Activated CD4-positive, CD25-positive, alpha-beta regulatory T cell treated with anti-CD3 and anti-CD28 coated beads, Interleukin-2, amount 50 U/mL, for 72 hours (primary cell): ENCODE measurements around the gene ARHGAP22.

ENCODE experiments used
- DNase-seq: peaks from one replicate; pipeline ENCODE4 v3.0.0; 2021

The ARHGAP22 gene

DNA sequence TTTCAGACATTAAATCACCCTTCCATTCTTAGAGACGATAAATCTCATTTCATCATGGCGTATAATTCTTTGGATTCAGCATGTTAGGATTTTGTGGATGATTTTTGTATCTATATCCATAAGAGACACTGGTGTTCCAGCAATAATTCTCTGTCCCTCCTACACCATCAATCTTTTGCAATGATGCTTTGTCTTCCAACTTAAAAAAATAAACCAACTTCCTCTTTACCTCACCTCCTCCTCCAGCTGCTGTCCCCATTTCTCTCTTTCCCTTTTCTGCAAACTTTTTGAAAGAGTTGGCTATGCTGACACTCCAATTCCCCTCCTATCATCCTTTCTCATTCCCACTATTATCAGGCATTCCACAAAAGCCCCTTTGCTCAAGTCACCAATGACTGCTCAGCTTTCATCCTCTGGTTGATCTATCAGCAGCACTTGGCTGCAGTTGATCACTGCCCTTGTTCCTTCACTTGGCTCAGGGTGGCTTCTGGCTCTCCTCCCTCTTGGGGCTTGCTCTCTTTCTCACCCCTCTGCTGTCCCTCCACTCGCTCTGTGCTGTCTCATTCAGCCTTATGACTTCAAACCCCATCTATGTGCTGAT lies 130.0 kb downstream of the ARHGAP22 start:
- DNase-seq: no peak

- DNase-seq: no peak
Measured at GRCh38 chr10:48473704-48474103, 131.2 kb downstream of the ARHGAP22 start.

DNA sequence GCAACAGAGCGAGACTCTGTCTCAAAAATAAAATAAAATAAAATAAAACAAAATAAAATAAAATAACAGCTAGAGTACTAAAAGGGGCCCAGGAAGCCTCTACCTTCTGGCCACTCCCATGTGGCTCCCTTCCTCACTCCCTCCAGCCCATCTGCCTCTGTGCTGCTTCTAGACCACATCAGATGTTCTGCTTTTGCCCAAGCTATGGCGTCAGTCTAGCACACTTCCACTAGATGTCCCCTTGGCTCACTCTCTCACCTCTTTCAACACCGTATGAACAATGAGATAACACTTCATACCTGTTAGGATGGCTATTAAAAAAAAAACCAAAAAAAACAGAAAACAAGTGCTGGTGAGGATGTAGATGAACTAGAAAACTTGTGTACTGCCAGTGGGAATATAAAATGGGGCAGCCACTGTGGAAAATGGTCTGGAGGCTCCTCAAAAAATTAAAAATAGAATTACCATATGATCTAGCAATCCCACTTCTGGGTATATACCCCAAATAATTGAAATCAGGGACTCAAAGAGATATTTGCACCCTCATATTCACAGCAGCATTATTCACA lies 132.3 kb downstream of the ARHGAP22 start:
- DNase-seq: no peak

GRCh38 chr10:48470893-48471805 lies 133.7 kb downstream of the ARHGAP22 start:
- peak; percentile 5 for DNase-seq

DNA sequence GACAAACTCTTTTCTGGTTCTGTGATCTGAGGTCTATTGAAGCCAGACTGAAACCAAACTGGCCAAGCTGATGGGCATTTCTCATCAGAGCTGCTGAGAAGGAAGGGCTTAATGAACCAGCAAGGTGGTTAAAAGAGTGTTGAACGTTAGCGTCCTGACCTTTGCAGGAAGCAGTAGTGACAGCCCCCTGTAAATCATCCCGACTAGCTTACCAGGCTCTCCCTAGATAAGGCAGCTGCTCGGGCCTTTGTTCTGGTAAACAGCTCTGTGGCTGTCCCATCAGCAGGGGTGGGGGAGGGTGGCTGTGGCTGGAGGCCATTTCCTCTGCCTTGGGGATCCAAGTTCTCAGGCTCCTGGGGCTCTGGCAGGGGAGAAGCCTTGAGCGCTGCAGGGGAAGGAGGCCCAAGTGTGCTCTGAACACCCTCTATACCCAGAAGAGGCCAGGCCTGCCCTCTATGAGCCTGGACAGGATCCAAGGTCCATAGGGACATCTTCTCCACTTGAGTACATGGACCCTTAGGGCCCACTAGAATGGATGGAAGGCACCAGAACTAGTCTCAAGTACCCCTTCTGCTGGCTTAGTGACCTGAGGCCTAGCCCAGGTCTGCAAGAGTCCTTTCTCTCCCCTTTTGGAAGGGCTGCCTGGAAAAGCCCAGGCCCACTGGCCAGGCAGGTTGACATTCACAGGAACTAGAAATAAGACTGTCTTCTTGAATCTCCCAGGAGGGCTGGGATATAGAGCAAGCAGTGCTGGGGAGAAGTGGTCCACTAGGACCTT lies 134.6 kb downstream of the ARHGAP22 start:
- peak; percentile 18 for DNase-seq

DNA sequence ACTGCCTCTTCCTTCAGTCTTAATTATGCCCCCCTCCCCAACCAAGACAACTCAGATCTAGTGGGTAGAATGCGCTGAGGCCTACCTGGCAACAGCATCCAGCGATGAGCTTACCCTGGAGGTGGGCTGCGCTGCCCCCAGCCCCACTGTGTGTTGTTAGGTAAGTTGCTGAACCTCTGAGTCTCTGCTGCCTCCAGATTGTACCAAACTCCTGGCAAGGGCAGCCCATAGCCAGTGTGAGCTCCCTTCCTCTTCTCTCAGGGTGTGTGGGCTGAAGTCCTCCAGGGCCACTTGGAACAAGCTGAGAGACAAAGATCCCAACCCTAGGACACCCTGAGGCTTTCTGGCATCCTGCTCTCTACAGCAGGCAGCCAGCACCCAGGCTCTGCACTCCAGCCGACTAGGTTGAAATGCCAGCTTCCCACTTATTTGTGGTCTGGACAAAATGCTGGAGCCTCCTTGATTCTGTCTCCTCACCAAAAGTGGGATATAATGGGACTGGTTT lies 135.3 kb downstream of the ARHGAP22 start:
- DNase-seq: no peak

GRCh38 chr10:48468866-48469511 lies 135.9 kb downstream of the ARHGAP22 start:
- peak; percentile 17 for DNase-seq

DNA sequence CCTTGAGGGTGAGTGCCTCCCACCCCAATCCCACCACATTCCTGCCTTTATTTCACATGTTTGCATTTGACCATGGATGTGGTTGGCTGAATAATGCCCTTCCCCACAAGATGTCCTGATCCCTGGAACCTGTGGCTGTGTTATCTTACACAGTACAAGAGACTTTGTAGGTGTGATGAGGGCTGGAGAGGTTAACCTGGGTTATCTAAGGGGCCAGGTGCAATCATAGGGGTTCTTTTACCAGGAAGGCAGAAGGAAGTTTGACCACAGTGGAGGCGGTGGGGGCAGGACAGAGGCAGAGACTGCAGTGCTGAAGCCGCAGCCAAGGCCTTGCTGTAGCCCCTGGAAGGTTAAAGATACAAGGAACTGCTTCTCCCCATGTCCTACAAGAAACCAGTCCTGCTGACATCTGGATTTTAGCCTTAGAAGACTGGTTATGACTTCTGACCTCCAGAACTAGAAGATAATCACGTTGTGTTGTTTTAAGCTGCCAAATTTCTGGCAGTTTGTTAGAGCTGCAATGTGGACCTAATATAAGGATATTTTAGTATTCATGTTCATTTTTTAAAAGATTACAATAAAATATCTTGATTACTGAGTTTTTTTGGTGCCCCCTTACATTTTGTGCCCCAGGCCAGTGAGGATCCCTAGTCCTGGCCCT lies 136.6 kb downstream of the ARHGAP22 start:
- no peak for DNase-seq

DNA sequence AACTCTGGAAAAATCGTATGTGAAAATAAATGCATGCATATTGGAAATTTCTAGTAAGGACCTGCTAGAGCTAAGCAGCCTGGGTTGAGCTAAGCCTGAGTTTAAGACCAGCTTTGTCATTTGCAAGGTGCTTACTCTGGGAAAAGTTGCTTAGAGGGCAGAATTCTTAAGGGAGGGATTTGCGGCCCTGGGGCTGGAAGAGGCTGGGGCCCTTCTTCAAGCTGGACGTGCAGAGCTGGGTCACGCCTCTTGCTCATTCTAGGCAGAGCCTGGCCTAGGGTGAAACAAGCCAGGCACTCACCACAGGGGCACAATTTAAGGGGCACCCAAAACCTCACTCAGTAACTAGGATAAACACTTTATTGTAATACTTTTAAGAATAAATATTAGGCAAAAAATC lies 137.2 kb downstream of the ARHGAP22 start:
- DNase-seq: no peak

DNA sequence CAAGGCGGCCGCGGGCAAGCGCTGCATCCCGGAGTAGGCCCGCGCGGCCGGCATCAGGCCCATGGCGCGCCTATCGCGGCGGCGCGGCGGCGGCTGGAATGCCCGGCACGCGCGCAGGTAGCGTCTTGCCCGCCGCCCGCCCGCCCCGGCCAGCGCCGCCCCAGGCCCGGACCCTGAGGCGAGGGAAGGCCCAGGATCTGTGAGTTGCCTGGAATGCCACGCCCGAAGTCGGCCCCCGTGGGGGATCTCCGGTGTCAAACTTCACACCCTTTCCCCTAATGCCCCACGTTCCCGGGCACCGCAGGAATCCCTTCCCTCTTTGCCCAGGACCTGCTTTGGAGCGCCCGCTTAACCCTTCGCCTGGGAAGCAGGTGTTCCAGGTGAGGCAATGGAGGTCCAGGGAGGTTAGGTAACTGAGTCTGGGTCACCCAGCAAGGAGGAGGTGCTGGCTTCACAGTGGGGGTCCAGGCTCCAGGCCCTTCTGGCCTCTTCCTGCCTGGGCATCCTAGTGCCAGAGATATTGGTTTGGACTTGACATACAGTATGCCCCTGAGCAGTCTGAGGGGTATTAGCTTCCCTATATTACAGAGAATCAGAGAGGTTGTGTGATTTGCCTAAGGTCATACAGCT lies 138.1 kb downstream of the ARHGAP22 start:
- peak; percentile 14 for DNase-seq

DNA sequence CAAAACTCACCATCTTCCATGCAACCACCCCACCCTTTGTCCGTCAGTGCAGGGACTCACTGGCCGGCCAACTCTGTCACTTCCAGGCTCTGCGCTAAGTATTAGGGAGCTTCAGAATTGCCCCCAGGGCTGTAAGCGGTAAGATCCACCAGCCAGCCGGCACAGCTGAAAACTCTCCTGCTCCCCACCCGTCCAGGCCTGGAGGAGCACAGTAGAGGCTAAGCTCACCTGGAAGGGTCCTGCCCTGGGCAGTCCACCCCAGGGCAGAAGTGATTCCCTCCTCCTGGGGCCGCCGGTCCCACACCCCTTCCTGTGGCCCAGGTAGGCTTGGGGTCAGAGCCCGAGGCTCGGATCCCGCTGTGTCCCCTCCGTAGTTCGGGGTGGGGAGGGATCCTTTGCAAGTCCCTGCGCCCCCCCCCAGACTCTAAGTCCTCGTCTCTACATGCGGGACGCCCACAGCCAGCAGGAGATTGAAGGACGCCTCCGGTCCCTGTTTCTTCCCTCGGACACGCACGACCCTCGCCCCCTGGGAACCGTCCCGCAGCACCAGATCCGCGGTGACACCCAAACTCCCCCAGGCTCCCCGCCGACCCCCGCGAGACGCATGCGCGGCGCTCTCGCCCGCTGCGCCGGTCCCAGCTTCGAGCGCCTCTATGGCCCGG lies 138.9 kb downstream of the ARHGAP22 start:
- DNase-seq: peak; percentile 20

DNA sequence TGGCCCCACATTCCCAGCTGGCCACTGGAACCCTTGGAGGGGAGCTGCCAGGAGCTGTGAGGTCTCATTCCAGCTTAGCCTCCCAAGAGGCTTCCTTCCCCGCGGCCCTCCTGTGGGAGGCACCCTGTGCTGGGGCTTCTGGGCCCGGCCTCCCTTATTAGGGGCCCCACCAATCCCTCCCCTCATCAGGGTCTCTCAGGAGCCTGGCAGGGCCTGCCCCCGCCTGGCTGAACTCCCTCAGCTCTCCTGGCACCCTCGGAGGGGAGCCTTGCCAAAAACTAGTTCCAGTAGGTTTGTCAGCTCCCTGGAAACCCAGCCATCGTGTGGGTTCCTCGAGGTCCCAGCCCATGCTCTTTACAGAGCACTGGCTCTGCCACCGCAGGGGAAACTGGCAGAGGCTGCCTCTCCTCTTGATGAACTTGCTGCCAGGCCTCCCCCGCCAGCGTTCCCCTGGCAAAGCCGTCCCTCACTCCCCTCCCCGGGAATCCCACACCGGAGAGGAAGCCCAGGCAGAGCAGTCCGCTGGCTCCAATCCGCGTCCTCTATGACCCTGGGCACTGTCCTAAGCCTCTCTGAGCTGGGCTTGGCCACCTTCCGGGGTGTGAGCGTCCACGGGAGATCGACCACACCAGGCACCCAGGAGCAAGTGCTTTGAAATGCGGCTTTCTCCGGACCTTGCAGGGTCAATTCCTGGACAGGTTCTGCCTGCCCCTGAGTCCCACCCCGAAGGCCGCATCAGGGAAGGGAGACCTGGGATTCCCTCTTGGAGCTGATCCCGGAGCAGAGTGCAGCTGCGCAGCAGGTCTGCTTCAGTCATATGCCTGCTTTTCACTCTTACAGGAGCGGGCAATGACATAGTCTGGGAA lies 139.8 kb downstream of the ARHGAP22 start:
- DNase-seq: peak; percentile 21

GRCh38 chr10:48464121-48464870 lies 140.6 kb downstream of the ARHGAP22 start:
- DNase-seq: peak; percentile 26

DNA sequence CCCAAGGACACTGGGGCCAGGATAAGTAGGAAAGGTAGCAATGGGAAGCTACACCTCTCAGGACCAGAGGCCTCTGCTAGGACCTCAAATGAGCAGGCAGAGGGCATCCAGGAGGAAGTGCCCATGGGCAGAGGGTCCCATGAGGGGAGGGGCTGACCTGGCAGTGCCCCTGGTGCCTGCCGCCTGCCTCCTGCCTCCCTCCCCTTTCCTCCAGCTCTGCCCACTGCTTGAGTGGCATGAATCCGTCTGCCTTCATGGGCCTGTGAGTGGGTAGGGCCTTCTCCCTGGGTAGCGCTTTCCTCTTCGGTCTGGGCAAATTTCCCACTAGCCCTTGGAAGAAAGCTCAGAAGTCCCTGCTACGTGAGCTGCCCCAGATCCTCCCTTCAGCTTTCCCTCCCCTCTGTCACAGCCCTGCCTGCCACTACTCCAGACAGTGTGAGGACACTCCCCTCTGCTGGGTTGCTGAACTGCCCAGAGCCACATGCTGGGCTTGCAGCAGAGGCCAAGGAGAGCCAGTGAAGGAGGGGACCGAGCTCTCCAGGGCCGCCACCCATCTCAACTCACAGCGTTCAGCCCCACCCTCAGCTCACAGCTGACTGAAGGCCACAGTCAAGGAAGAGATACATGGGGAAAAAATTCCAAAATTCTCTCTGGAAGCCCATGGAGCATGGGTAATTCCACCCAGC lies 141.4 kb downstream of the ARHGAP22 start:
- peak; percentile 9 for DNase-seq

GRCh38 chr10:48462482-48463020 lies 142.3 kb downstream of the ARHGAP22 start:
- DNase-seq: peak; percentile 14

DNA sequence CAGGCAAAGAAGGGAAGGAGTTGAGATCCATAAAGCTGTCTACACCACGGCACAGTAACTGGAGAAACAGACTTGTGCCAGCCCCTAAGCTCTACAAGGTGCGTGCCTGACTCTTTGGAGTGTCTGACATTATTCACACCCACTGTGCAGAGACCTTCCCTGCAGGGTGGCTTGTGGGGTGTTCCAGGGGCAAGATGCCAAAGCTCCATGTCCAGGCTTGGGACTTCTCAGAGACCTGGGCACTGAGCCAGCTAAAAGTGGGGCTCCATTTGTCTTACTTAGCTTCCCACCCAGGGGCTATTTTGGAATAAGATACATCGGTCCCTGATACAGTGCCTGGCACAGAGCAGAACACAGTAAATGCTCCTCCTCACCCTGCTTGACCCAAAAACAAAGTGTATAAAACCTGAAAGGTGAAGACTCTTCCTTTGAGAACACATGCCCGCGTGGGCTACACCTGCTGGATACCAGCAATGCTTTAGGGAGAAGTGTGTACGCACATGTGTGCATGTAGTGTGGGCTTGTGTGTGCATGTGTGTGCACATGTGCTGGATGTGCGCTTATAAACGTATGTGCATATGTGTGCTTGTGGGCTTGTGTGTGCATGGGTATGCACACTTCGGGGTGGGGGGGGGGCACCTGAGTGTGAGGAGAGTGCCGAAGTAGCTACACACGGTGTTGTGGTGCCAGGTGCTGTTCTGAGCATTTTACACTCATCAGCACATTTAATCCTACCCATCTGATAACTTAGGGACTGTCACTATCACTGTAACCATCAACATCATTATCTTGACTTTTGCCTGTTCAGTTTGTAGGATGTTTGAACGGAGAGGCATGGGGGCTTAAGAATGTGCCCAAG lies 143.0 kb downstream of the ARHGAP22 start:
- DNase-seq: peak; percentile 18

DNA sequence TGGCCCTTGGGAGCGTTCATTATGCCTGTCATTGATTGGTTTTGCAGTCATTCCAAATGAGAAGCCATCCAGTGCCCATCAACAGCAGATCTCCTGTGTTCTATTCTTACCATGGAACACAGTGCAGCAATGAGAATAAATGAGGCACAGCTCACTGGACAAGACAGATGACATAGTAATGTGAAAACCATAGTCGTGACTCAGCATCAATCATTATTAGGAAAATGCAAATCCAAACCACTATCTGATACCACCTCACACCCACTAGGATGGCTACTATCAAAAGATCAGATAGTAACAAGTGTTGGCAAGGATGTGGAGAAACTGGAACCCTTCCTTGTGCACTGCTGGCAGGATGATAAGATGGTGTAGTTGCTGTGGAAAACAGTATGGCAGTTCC lies 144.7 kb downstream of the ARHGAP22 start:
- DNase-seq: no peak
